NOMO-1 treated with dmso at 0.1 percent for 144 hours (cell line): ENCODE data around the gene ESR2.

Experiments used
- DNase-seq: peaks from one replicate; lab custom pipeline; 2025; ENCODE audit not compliant: unreplicated experiment; lab: John Stamatoyannopoulos, UW

ESR2 gene

GRCh38 chr14:64091217-64091616 is 203.0 kb downstream of the ESR2 start:
- no peak for DNase-seq

GRCh38 chr14:64089920-64090319 is 204.3 kb downstream of the ESR2 start:
- DNase-seq: no peak

- DNase-seq: no peak
Measured at GRCh38 chr14:64088647-64088964, 205.6 kb downstream of the ESR2 start.

GRCh38 chr14:64082837-64083236 is 211.3 kb downstream of the ESR2 start:
- DNase-seq: no peak

GRCh38 chr14:64081174-64081746 is 212.9 kb downstream of the ESR2 start:
- no peak for DNase-seq

- DNase-seq: no peak
Measured at GRCh38 chr14:64080452-64080851, 213.7 kb downstream of the ESR2 start.

GRCh38 chr14:64075613-64076005 is 218.6 kb downstream of the ESR2 start:
- DNase-seq: no peak

GRCh38 chr14:64074961-64075612 is 219.1 kb downstream of the ESR2 start:
- no peak for DNase-seq

- DNase-seq: no peak
Measured at GRCh38 chr14:64069634-64070359, 224.4 kb downstream of the ESR2 start.

- no peak for DNase-seq
Measured at GRCh38 chr14:64064447-64064846, 229.7 kb downstream of the ESR2 start.

GRCh38 chr14:64062381-64063115 is 231.6 kb downstream of the ESR2 start:
- no peak for DNase-seq

- no peak for DNase-seq
Measured at GRCh38 chr14:64061706-64062105, 232.5 kb downstream of the ESR2 start.

GRCh38 chr14:64061115-64061514 is 233.1 kb downstream of the ESR2 start:
- no peak for DNase-seq

GRCh38 chr14:64060648-64061096 is 233.5 kb downstream of the ESR2 start:
- no peak for DNase-seq

GRCh38 chr14:64060199-64060545 is 234.0 kb downstream of the ESR2 start:
- no peak for DNase-seq

GRCh38 chr14:64059454-64060198 is 234.5 kb downstream of the ESR2 start:
- no peak for DNase-seq

GRCh38 chr14:64053694-64054669 is 240.2 kb downstream of the ESR2 start:
- DNase-seq: no peak

GRCh38 chr14:64049616-64050381 is 244.4 kb downstream of the ESR2 start:
- DNase-seq: no peak

- no peak for DNase-seq
Measured at GRCh38 chr14:64045091-64045490, 249.1 kb downstream of the ESR2 start.
